DMS 273 treated with DMSO at 0.1 percent for 48 hours (cell line): Measurements from ENCODE around the gene PCK2.
A peak's percentile ranks its signal among the peaks of the same experiment; 100 is the strongest.

Experiments
- DNase-seq: peaks from one replicate; lab custom pipeline; 2025; lab: John Stamatoyannopoulos, UW

PCK2 gene

DNA sequence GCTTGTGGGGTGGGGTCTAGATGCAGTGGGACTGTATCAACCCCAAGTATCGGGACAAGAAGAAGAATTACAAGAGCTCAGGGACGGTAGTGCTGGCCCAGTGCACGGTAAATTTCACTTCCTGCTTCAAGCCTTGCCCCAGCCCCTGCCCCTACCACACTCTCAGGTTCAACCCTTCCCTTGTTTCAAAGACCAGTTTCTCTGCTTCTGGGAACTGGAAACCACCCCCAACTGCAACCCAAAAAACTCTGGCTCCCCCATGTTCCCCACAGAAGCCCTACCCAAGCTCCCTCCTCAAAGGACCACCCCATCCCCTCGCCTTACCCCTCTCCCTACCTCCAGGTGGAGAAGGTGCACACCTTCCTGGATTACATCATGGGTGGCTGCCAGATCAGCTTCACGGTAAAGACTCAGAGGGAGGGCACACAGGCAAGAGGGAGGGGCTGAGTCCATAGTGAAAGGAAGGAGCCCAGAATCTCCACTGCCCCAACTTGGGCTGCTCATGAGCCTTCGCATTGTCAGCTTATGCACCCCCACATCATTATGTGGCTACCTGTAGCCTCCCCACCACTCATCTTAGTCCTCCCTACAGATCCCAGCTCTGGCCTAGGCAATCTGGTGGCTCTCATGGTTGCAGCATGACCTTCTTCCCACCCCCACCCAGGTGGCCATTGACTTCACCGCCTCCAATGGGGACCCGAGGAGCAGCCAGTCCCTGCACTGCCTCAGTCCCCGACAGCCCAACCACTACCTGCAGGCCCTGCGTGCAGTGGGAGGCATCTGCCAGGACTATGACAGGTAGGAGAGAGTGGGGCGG, 18.4 kb upstream of the PCK2 start:
- no peak for DNase-seq

DNA sequence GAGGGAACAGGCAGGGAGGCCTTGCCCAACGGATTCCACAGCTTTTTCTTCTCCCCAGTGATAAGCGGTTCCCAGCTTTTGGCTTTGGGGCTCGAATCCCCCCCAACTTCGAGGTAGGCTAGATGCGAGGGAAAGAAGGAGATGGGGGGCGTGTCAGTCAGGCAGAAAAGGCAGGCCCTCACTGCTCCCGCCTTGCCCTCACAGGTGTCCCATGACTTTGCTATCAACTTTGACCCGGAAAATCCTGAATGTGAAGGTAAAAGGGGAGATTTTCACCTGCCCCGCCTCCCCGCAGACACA, 17.9 kb upstream of the PCK2 start:
- no peak for DNase-seq

DNA sequence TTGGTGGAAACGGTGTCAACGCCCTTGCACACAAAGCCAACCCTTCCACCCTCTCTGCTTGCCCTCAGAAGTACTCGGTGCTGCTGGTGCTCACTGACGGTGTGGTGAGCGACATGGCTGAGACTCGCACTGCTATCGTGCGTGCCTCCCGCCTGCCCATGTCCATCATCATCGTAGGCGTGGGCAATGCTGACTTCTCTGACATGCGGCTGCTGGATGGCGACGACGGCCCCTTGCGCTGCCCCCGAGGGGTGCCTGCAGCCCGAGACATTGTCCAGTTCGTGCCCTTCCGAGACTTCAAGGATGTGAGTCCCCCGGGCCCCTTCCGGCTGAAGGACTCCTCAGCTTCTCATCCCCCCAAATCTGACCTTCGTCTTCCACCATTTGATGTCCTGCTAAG, 17.0 kb upstream of the PCK2 start:
- DNase-seq: no peak

DNA sequence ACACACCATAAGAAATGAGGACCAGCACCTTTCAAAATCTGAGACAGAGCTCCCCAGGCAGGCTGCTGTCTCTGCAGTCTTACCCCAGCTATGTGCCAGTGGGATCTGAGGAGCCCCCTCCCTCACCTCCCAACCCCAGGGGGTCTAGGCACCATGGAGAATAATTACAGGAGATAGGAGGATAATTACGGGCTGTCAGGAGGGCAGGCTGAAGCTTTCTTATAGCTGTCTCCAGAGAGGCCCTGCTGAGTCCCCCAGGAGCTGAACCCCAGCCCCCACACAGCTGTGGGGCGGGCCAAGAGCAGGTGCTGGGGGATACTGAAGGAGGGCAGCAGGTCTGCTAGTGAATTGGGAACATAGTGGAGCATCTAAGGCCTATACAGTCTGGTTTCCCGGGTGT, 16.0 kb upstream of the PCK2 start:
- DNase-seq: no peak

DNA sequence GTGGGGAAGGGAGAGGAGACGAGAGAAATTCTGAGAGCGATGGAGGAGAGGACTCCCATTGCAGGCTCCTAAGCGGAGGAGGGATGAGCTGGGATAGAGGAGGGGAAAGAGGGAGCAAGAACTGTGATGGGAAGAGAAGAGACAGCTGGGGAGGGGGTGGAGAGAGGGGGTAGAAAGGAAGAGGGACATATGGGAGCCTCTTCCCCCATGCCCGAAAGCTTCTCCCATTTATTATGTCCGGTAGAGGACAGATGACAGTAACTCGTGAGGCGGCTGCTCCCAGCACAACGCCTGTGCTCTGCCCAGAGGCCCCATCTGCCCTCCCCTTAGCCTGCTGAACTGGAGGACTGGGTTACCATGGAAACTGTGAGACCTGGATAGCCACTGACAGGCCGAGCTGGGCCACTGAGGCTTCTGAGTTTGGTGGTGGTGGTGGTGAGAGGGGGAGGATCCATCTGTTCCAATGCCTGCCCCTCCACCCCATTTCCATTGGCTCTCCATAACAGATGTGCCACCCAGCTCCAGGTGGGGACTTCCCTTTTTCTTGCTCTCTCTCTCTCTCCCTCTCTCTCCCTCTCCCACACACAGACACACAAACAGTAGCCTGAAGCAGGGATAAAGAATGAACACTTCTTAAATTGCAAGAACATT, 14.5 kb upstream of the PCK2 start:
- peak; percentile 97 for DNase-seq

DNA sequence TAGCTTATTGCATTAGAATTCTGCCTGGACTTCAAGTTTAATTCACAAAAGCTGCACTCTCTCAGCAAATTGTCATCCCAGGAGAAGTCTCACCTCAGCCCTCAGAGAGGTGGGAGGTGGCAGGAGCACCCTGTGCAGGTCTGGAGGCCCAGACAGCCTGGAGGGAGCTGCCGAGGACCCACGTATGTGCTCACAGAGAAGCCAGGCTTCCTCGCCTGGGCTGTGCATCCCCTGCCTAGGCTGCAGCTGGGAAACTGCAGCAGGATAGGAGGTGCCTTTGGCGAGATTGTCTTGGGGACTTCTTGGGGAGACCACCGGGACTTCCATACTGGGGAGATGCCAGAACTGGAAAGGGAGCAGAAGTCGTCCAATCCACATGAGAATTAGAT, 14.0 kb upstream of the PCK2 start:
- no peak for DNase-seq

DNA sequence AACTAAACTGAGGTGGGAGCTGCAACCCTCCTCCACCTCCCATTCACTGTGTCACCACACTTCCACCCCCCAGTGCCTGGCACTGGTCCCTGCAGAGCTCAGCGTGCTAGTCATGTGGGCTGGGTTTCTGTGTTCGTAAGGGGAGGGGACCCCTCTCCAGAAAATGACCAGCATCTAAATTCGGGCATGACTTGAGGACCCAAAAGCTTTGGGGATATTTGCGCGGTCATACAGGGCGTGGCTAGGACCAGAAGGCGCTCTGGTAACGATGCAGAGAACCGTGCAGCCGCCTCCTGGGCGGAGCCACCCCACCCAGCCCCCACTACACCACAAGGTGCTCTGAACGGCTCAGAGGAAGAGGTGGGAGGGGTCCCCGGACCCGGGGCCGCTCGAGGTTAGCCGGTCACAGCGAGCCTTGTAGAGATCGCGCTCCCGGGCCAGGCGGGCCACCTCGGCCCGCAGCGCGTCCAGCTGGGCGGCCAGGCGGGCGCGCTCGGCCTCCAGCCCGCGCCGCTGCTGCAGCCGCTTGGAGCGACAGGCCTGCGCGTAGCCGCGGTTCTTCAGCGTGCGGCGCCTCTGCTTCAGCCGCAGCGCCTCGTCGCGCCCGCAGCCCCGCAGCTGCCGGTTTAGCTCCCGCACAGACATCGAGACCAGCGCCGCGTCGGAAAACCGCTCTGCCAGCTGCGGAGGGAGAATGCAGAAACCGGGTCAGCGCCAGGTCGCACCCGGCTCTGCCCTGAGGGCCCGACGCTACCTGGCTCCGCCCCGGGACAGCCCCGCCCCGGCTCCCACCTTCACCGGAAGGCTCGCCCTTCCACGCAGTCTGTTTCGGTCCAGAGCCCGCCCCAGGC, 13.0 kb upstream of the PCK2 start:
- DNase-seq: peak; percentile 51

DNA sequence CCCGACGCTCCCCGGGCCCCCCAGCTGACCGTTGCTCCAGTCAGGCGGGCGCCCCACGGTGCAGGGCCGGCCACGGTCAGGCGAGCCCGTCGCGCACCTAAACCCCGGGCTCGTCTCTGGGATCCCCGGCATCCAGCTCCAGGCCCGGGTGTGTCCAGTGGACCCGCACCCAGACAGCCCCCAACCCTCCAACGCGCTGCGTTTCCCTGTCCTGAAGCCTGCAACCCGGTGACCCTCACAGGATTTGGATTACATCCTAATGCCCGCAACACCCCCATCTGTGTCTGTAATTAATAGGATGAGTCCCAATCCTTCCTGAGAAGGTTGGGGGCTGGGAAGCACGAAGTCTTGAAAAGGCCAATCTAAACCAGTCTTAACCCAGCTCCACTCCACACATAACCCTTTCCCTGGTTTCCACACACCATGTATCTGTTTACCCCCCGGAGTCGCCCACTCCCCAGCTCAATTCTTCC, 12.3 kb upstream of the PCK2 start:
- no peak for DNase-seq

DNA sequence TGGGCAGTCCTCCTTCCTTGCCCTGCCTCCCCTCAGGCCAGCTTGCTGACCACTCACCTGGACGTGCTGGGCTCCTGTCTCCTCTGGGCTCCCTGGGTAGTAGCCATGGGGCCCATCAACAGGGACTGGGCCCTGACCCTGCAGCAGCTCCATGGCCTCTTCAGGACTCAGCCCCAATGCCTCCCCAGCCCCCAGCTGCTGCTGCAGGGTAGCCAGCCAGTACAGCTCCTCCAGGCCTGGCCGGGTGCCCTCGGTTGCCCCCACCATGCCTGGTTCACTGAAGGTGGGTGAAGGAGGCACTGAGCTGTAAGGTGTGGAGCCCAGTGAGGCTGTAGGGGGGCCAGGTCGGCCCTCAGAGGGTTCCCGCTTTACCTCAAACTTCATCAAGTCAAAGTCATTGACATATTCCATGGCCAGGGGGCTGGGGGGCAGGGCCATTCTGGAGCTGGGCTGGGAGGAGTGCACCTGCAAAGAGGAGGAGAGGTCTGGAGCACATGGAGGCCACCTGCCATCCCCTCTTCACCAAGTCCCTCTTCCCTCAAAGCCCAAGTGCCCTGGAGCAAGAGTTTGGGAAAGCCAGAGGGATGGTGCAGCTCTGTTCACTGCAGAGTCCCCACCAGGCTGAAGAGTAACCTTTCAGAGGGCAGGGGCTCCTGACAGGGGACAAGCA, 11.6 kb upstream of the PCK2 start:
- DNase-seq: no peak

DNA sequence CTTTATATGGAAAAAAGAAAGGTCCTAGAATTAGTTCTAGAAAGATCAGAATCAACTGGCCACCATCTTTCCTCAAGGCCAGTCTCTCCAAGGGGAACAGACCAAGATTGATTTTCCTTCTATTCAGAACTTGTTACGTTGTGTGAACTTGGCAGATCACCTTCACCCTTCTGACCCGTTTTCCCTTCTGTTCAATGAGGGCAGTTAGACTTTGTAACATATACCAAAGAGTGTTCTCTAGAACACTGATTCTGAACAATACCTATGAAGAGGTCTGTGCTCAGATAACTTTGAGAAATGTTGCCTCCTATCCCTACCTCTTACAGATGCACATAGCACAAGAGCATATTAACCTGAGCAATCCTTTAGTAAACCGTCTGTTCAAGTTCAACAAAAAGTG, 10.6 kb upstream of the PCK2 start:
- DNase-seq: no peak

DNA sequence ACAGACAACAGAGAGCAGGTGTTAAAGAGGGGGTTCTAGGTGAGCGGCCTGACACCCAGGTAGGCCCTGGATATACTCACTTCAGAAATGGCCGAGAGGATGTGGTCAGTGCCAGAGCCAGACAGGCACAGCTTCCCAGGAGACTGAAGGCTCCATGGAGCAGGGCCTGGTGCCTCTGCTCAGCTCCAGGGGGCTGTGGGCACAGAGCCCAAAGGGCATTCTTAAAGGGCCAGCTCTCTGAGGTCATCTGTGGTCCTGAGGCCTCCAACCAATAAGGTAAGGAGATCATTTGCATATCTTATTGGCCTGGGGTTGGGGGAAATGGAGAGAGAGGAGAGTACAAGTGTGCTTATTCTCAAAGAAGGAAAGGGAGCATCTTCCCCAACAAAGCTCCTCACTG, 9.7 kb upstream of the PCK2 start:
- DNase-seq: no peak

DNA sequence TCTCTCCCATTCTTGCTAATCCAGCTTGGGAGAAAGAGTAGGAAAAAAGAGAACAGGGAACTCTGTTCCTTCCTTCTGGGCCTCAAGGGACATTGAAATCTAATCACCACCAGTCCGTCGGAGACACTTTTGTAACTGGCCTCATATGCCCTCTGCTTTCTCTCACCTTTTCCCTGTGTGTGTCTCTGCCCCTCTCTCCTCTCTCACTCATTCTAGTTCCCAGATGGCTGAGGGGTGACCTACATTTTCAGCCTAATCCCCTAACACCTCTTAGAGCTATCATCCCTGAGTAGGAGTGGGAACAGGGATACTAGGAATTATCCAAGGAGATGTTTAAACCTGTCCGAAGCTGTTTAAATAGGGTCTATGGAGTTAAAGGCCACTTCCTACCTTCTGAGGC, 8.9 kb upstream of the PCK2 start:
- no peak for DNase-seq

DNA sequence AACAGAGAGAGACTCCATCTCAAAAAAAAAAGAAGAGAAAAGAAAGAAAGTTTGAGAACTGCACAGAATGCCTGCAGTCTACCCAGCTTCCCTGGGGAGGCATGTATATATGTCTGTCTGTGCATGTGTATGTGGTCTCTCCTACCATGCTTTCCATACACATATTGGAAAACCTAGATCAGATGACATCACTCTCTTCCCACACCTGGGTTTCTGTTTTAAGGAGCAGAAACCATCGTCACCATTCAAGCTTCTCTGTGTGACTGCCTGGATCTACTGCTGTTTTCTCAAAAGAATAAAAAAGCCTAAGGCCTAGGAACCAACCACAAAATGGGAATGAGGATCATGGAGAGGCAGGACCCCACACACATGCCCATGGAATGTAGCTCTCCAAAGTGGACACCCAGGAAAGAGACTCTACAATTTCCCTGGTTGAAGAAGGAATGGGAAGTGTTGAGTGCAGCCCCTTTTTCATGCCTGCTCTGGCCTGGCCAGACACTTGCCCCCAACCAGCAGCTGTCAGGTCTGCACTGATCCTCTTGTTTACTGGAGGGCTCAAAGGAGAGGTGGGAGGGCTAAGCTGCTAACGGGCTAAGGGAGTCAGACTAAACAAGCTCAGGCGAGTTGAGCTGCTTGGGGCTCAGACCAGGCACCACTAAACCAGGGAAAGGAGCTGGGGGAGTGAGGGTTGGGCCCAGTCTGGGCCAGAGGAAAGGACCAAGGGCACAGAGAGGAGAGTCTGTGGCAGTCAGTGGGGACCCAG, 7.7 kb upstream of the PCK2 start:
- DNase-seq: no peak

DNA sequence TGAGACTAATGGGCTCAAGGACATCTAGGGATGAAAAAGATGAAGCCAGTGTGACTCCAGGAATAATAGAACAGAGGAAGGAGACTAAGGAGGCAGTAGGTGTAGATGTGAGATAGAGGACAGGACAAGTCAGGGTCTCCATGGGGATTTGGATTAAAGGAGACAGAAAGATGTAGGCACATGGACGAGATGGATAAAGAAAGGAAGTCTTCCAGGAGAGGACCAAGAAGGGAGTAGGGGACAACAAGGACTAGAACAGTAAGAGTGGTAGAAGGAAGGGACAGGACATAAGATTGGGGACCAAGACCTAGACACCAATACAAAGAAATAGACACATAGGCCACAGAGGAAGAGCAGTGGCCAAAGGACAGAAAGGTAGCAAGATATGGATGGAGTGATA, 7.1 kb upstream of the PCK2 start:
- no peak for DNase-seq

DNA sequence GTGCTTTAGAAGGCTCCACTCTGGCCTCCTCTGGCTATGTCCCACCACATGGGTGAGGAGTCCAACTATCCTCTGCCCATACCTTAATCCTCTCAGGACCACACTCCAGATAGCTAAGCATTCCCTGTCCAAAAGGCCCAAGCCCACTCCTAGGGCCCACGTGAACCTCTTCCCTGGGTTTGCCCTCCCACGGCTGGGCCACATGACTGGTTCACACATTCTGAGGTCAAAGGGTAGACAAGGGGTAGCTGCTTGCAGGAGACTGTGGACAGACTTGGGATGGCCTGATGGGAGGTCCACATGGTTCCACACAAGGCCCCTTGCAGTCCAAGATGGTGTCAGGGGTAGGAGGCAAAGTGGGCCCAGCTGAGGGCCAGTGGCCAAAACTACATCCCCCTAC, 6.0 kb upstream of the PCK2 start:
- DNase-seq: no peak

DNA sequence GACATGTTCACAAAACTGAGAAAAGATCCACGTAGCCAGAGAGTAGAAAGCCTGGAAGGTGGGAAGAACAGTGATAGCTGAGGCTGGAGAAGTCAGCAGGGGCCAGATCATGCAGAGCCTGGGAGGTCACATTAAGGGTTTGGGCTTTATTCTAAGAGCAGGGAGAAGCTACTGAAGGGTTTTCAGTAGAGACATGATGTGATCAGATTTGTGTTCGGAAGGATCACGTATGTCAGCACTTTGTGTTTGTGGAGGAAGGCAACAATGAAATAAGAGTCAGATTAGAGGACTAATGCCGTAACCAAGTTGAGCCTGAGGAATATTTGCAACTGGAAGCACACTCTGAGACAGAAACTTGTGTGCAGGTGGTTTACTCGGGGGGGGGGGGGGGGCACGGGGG, 4.2 kb upstream of the PCK2 start:
- DNase-seq: no peak

DNA sequence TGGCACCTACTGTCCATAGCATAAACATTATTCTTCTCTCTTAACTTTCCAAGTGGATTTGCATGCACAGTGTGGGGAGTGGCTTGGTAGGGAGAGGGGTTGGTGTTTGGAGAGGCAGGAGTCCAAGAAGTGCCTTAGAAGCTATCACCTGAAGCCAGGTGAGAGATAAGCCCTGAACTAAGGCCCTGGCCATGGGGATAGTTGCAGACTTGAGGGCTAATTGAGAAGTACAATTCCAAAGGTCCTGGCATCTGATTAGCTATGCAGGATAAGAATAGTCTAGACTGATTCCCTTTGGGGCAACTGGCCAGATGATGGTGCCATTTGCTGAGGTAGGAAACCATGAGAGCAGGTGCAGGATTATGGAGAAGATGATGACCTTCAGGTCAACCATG, 2.0 kb upstream of the PCK2 start:
- no peak for DNase-seq

DNA sequence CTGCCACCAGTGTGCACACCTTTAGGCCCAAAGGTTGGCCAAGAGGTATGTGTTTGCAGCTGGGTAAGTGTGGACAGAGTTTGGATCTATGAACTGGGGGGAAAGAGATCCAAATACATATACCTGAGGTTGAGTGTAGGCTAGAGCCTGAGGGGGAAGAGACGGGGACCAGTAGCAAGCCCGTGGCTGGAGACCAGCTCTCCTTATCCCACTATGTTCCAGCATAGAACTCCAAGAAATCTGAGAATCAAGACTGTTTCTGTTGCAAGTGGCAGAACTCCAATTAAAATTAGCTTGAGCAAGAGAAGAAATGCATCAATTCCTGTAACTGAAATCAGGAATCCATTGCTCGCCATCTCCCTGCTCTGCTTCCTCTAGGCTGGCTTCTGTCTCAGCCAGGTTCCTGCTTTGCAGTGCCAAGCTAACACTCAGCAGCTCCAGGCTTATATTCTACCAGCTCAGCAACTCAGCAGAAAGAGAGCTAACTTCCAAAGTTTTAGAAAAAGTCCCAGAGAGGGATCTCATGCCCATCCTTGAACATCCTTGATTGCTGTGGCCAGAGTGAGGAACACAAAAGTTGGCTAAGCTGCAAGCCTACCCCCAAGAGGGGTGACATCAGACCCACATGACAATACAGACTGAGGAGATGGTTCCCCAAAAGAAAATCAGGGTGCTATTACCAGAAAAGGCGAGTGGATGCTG, 1.5 kb upstream of the PCK2 start:
- no peak for DNase-seq

DNA sequence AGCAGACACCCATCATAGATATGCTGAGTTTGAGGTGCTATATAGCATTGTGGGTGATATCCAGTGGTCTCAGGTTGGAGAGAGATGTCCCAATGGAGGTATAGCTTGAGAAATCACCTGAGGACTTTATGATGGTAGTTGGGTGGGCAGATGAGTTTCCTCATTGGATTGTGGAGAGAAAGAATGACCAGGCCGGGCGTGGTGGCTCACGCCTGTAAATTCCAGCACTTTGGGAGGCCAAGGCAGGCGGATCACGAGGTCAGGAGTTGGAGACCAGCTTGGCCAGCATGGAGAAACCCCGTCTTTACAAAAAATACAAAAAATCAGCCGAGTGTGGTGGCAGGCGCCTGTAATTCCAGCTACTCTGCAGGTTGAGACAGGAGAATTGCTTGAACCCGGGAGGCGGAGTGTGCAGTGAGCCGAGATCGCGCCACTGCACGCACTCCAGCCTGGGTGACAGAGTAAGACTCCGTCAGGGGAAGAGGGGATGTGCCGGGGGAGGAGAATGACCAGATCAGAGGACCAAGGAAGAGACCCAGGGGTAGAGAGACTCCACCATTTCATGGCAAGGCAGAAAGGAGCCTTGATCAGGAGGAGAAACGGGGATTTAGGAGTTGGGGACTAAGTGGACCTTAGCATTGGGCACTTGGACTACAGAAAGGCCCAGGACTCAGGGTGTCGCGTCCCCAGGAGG, 757 bp upstream of the PCK2 start:
- DNase-seq: no peak

DNA sequence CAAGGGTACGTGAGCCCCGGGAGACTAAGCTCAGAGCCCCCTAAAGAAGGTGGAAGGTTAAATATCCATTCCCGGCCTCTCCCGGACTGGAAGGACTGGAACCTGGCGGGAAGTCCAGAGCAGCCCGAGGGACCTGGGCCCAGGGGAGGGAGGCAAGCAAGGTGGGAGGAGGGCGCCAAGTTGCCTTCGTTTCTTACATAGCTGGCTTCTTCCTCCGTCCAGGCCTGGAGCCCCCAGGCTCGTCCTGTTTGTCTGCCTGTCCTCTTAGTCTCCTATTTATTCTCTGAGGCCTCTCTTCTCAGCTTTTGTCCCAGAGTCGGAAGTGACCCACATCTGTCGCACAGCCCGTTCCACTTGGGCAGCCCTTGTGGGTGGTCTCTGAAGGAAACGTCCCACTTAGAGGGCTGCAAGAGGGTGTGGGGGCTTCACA, 745 bp downstream of the PCK2 start:
- no peak for DNase-seq
